NOMO-1 (cell line): ENCODE results near the gene MMP1.
"Not testable (repeated sequence)": the region's sequence is repeated elsewhere in the genome, so short reads cannot be mapped to it uniquely, and the experiment has no call there.

Source experiments
- DNase-seq, 2 experiments: peaks; one replicate each; lab custom pipeline; 2025; ENCODE audit not compliant: unreplicated experiment in 2 of 2; lab: John Stamatoyannopoulos, UW

MMP1 gene

DNA sequence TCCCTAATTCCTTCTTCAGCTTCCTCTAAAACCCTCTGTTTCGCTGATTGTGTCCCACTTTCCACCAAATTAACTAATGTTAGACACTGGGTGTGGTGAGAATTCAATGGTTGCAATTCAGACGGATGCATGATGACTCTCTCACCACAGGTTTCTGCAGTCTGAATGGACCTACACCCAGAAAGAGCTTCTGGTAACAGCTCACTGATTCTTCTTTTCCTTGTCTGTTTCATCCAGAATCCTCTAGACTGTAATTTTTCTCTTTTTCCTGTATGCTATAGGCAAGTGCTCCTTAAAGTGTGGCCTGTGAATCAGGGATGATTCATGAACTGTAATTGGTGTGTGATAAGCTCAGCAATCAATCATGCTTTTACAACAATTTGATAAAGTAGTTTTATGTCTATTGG lies 35.6 kb downstream of the MMP1 start:
- DNase-seq = no peak

DNA sequence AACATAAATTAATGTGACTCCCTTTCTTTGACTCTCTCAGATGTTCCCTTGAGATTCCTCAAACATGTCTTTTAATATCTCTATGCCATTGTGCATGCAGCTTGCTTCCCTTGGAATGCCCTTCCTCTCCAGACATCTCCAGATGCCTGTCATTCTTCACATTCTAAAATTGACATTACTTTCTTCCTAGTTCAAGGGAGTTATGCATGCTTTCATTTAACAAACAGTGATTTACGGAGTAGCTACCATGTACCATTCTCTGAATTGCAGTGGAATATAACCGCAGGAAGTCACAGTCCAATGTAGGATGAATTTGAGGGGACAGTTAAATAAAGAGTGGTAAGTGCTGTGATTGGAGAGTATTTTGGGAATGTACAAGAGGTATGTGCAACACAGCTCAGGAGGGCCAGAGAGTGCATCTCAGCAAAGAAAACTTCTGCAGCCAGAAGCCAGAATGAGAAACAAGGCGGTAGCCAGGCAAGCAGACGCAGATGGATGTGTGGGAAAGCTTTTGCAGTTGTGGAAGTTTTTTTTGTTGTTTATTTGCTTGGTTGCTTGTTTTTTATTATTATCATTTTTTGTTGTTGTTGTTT lies 36.2 kb downstream of the MMP1 start:
- DNase-seq = no peak

DNA sequence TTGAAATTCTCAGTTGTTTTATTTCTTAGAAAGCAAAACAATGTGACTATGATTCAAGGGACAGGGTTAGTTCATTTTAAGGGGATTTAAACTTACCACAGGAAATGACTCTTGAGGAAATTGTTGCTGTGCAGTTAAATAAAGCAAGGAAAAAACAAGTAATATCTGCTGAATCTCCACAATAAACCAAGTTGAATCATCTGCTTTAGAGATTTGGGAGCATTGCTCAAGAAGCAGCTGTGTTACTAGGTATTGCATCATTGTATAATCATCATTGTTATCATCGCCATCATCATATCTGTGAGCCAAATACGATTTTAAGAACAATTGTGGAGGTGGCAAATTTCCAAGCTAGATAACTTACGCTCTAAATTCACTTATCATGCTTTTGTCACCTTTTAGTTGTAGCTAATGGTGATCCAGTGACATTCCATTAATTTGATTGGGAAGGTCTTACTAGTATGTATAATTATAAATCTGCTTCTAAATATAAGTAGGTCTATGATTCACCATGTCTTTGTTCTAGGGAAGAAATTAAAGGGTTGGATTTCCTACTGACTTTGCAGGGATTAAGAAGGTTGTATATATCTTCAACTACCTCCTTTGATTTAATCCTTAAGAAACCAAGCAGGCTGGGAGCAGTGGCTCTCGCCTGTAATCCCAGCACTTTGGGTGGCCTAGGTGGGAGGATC lies 37.5 kb downstream of the MMP1 start:
- peak in 1 of 2 experiments; percentile 39 for DNase-seq

DNA sequence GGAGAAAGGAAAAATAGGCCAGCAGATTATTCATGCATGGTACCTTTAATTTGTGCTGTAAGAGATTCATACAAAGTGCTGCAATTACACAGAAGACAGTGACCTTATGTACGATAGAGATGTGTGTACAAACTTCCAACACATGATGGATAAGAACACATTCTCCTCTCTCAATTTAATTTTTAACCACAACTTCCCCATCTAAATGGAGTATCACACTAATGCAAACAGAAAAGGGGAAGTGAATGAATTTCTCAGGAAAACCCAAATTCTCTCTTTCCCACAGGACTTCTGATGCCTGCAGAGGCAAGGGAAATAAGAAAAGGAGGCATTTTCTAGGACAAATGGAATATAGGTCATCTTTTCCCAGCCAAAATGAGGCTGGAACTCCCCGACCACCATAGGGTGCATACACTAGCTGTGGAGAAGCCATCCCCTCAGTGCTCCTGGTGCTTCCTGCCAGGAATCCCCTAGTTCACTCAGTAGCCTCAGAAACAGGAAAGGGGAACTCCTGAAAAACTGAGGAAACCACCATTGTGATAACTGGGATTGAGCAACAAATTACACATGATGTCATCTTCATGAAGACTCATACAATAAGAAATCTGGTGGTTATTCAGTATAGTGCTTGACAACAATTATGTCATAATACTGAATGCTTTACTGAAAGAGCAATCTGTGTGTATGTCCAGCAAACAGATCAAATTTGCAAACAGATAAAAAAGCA lies 40.0 kb downstream of the MMP1 start:
- DNase-seq = peak; percentile 5 to 78

GRCh38 chr11:102753267-102753666 lies 44.7 kb downstream of the MMP1 start:
- no peak for DNase-seq

GRCh38 chr11:102751673-102752072 lies 46.3 kb downstream of the MMP1 start:
- no peak for DNase-seq

DNA sequence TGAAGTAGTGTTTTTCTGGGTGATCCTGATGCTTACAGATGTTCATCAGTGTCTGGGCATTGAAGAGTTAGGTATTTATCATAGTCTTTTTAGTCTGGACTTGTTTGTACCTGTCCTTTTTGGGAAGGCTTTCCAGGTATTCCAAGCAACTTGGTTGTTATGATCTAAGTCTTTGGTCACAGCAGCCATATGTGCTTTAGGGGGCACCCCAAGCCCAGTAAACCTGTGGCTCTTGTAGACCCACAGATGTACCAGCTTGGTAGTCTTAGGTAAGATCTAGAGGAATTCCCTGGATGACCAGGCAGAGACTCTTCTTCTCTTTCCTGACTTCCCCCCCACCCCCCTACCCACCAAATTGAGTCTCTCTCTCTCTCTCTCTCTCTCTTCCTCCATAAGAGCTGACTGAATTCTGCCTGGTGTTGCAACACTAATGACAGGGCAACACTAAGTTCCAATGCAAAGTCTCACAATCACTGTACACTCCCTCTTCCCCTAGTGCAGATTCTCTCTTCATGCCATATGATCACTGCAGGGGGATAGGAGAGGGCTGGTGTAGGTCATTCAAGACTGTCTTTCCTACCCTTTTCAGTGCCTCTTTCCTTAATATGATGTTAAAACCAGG lies 48.7 kb downstream of the MMP1 start:
- DNase-seq = no peak

DNA sequence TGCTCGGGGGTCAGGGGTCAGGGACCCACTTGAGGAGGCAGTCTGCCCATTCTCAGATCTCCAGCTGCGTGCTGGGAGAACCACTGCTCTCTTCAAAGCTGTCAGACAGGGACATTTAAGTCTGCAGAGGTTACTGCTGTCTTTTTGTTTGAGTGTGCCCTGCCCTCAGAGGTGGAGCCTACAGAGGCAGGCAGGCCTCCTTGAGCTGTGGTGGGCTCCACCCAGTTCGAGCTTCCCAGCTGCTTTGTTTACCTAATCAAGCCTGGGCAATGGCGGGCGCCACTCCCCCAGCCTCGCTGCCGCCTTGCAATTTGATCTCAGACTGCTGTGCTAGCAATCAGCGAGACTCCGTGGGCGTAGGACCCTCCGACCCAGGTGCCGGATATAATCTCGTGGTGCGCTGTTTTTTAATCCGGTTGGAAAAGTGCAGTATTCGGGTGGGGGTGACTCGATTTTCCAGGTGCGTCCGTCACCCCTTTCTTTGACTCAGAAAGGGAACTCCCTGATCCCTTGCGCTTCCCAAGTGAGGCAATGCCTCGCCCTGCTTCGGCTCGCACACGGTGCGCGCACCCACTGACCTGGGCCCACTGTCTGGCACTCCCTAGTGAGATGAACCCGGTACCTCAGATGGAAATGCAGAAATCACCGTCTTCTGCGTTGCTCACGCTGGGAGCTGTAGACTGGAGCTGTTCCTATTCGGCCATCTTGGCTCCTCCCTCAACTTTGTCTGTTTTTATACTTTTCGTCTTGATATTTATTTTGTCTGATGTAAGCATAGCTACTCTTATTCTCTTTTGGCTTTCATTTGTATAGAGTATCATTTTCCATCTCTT lies 51.0 kb downstream of the MMP1 start:
- DNase-seq = not testable (repeated sequence)
